Stimulated activated naive CD8-positive, alpha-beta T cell treated with anti-CD3 and anti-CD28 coated beads, Interleukin-15, Interleukin-2, amounts not matched to agents 100 U/mL and 50 U/mL, for 24 hours (primary cell): ENCODE measurements around the gene GPSM1.
"Not testable (repeated sequence)": the region's sequence is repeated elsewhere in the genome, so short reads cannot be mapped to it uniquely, and the experiment has no call there.

Experiments used
- ATAC-seq: fragments of 150-1000 bp; cut with Tn5 transposase; one replicate; pipeline ENCODE4 v1.10.0; 2021
- DNase-seq: peaks from one replicate; pipeline ENCODE4 v3.0.0; 2021

GPSM1 gene

GRCh38 chr9:136397643-136398042 lies 70.3 kb downstream of the GPSM1 start:
- DNase-seq (no peak), ATAC-seq (no peak)

- DNase-seq (no peak), ATAC-seq (no peak)
These were observed 70.9 kb downstream of the GPSM1 start for GRCh38 chr9:136398286-136398685.

GRCh38 chr9:136399176-136400037 lies 72.1 kb downstream of the GPSM1 start:
- peak; percentile 20 for ATAC-seq
- DNase-seq = peak; percentile 60

- DNase-seq (peak; percentile 93), ATAC-seq (peak; percentile 71)
These were observed 72.9 kb downstream of the GPSM1 start, which contains the start of gene SNAPC4 for GRCh38 chr9:136400038-136400834. Gene SNAPC4, minus strand, starts transcription at chr9:136400170. Its CDS starts 1,742 bp downstream, at chr9:136398428.

- DNase-seq (no peak), ATAC-seq (no peak)
These were observed 74.0 kb downstream of the GPSM1 start for GRCh38 chr9:136401173-136401922.

GRCh38 chr9:136402067-136402466 lies 74.7 kb downstream of the GPSM1 start:
- DNase-seq = no peak
- ATAC-seq = no peak

GRCh38 chr9:136403538-136403914 lies 76.2 kb downstream of the GPSM1 start:
- ATAC-seq = peak; percentile 87

GRCh38 chr9:136403915-136404800 lies 76.8 kb downstream of the GPSM1 start:
- peak; percentile 68 for DNase-seq

More at GRCh38 chr9:136403538-136403914, 76.2 kb downstream of the GPSM1 start:
- DNase-seq = peak; percentile 80

GRCh38 chr9:136404801-136405136 lies 77.4 kb downstream of the GPSM1 start:
- DNase-seq = peak; percentile 25

More at GRCh38 chr9:136403915-136404800, 76.8 kb downstream of the GPSM1 start:
- peak; percentile 33 for ATAC-seq

GRCh38 chr9:136405481-136405880 lies 78.1 kb downstream of the GPSM1 start:
- no peak for DNase-seq
- no peak for ATAC-seq

More at GRCh38 chr9:136404801-136405136, 77.4 kb downstream of the GPSM1 start:
- no peak for ATAC-seq

GRCh38 chr9:136405904-136406303 lies 78.6 kb downstream of the GPSM1 start:
- ATAC-seq, DNase-seq: not testable (repeated sequence)

- ATAC-seq, DNase-seq: not testable (repeated sequence)
These were observed 79.7 kb downstream of the GPSM1 start for GRCh38 chr9:136407061-136407460.

GRCh38 chr9:136407911-136408310 lies 80.6 kb downstream of the GPSM1 start:
- DNase-seq (no peak), ATAC-seq (no peak)
